ENCODE data around the gene NTSR1. TPM values are rescaled to one million over a fixed set of nuclear protein-coding genes. Genes with fewer than 3 reads are reported as not detected.

The NTSR1 gene
- total and polyA plus RNA-seq, 2 of the 8 experiments (the other 6 are each of a cell fraction or from before 2014, with no cell fraction given), result 0.53 to 0.89 TPM

DNA sequence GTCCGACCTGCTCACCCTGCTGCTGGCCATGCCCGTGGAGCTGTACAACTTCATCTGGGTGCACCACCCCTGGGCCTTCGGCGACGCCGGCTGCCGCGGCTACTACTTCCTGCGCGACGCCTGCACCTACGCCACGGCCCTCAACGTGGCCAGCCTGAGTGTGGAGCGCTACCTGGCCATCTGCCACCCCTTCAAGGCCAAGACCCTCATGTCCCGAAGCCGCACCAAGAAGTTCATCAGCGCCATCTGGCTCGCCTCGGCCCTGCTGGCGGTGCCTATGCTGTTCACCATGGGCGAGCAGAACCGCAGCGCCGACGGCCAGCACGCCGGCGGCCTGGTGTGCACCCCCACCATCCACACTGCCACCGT, 885 bp downstream of the NTSR1 start:
- Histone ChIP-seq H3K4ac (replicated peaks; ENCODE audit: insufficient read length, low read depth, low read length) (no peak overlapping the region), H3K36me3 (ENCODE audit: control insufficient read depth in 2 of 4, insufficient read depth in 4 of 4, low read length in 3 of 4) (no peaks in the 10 kb centered on the region), H3K23me2 (ENCODE audit: low read depth, low read length) (peaks cover 11% of the 10 kb centered on the region; the same call in 1 of the 2 replicates), H3K9ac (replicated peaks in 1 of 4; ENCODE audit: extremely low read depth in 1 of 4, low read depth in 3 of 4, low read length in 3 of 4) (no peak overlapping the region), H2BK15ac (ENCODE audit: low read length) (no peak overlapping the region), H2BK20ac (ENCODE audit: low read length) (no peak overlapping the region), H4K20me1 (replicated peaks in 1 of 2; ENCODE audit: control insufficient read depth in 1 of 2, insufficient read depth in 2 of 2, low read length in 2 of 2) (peaks cover 3 to 5% of the 10 kb centered on the region in 2 experiments), H3K4me1 (replicated peaks in 1 of 4; ENCODE audit: control insufficient read depth in 3 of 4, insufficient read depth in 4 of 4, low read length in 3 of 4) (peaks cover 0 to 8% (median 7%) of the 10 kb centered on the region in 4 experiments; a peak in 5 of 7 replicates), H3K4me2 (ENCODE audit: insufficient read depth in 1 of 2, low read depth in 2 of 2, low read length in 2 of 2) (peak overlapping the region; percentile 68 to 84; a peak in 3 of 4 replicates), H3K27me3 (replicated peaks in 1 of 4; ENCODE audit: control insufficient read depth in 3 of 4, extremely low read depth in 1 of 4, insufficient read depth in 3 of 4, low read length in 3 of 4) (peaks cover 22 to 40% (median 30%) of the 10 kb centered on the region in 4 experiments), H3K14ac (ENCODE audit: insufficient read length) (no peak overlapping the region), H2AFZ (ENCODE audit: low read length) (no peak overlapping the region), H4K8ac (ENCODE audit: extremely low read depth, insufficient read depth, low read length) (no peak overlapping the region; the same call in 1 of the 2 replicates), H3K9me3 (ENCODE audit: insufficient read depth in 2 of 2, low read depth in 1 of 2, low read length in 1 of 2) (no peaks in the 10 kb centered on the region), H3K27ac (ENCODE audit: low read depth, low read length) (no peak overlapping the region), H3K23ac (ENCODE audit: insufficient read length) (no peak overlapping the region), H3K79me2 (ENCODE audit: control insufficient read depth in 1 of 2, insufficient read depth in 2 of 2, low read length in 2 of 2) (no peaks in the 10 kb centered on the region), H3K56ac (replicated peaks; ENCODE audit: insufficient read length, low read depth, low read length) (no peak overlapping the region), H2BK120ac (replicated peaks; ENCODE audit: low read depth, low read length) (no peak overlapping the region), H3K18ac (ENCODE audit: extremely low read depth, low read length) (no peak overlapping the region), H2AK5ac (ENCODE audit: low read depth, low read length) (no peak overlapping the region), H4K91ac (replicated peaks; ENCODE audit: insufficient read length, low read length) (peak overlapping the region; percentile 25), H3K79me1 (ENCODE audit: low read depth, low read length) (no peaks in the 10 kb centered on the region), H2BK5ac (ENCODE audit: low read depth, low read length) (peak overlapping the region; percentile 40; the same call in 1 of the 2 replicates), H3K4me3 (ENCODE audit: extremely low read depth in 1 of 4, insufficient read depth in 2 of 4, low read depth in 3 of 4, low read length in 4 of 4) (peak overlapping the region in 1 of 4 experiments; percentile 56; a peak in 1 of 8 replicates), H4K5ac (ENCODE audit: insufficient read length, low read depth, low read length) (no peak overlapping the region), H2BK12ac (ENCODE audit: low read depth, low read length) (peak overlapping the region; percentile 96; the same call in 1 of the 2 replicates)
- no peak for DNase-seq (ENCODE audit: low read depth in 1 of 2, low spot score in 2 of 2)
- no peak for FAIRE-seq
- POLR2A ChIA-PET (ENCODE audit: partially characterized antibody), result interaction anchor here (1.1 kb wide), 1 partner anchor 15 kb away, joined by 4 read pairs; no protein-coding TSS in a partner anchor
- TF ChIP-seq NRF1 (IDR thresholded peaks at IDR 0.05; ENCODE audit: low read depth, low read length), result no peak
- TF ChIP-seq POLR2AphosphoS5 (IDR thresholded peaks at IDR 0.05; ENCODE audit: low read depth, low read length), result no peak
- WGBS, 2 experiments (ENCODE audit: extremely low coverage in 1 of 2, insufficient coverage in 1 of 2, insufficient read length in 1 of 2, insufficient replicate concordance in 2 of 2, low coverage in 1 of 2, low lambda C conversion rate in 2 of 2, missing lambda C conversion rate in 1 of 2), result 91% methylated on average over 26 of the region's 30 CpGs; no CpG with 5 or more reads in 1 of the 2 experiments
- CTCF ChIA-PET (ENCODE audit: partially characterized antibody), result interaction anchor here (0.8 to 4.4 kb wide), 16 partner anchors 10 to 228 kb away, joined by 3 to 38 read pairs (median 4); no protein-coding TSS in a partner anchor
